Glutamatergic neuron (in vitro differentiated cells): ENCODE data around the gene TBC1D22A. TPM values are rescaled to one million over a fixed set of nuclear protein-coding genes. Genes with fewer than 3 reads are reported as not detected.
A peak's percentile ranks its signal among the peaks of the same experiment; 100 is the strongest.

ENCODE experiments used
- DNase-seq: peaks from one replicate; pipeline ENCODE4 v3.0.0; 2022
- H3K27ac Mint-ChIP-seq: one replicate; pipeline ENCODE4 v1.8.0; 2020; ENCODE audit warnings: mild to moderate bottlenecking, mixed read lengths, inconsistent platforms; ENCODE audit not compliant: unreplicated experiment
- H3K27me3 Mint-ChIP-seq: one replicate; pipeline ENCODE4 v1.8.0; 2020; ENCODE audit warnings: mild to moderate bottlenecking, moderate library complexity, mixed read lengths, inconsistent platforms; ENCODE audit not compliant: unreplicated experiment
- H3K36me3 Mint-ChIP-seq: one replicate; pipeline ENCODE4 v1.8.0; 2020; ENCODE audit warnings: mild to moderate bottlenecking, mixed read lengths, inconsistent platforms; ENCODE audit not compliant: unreplicated experiment
- H3K4me1 Mint-ChIP-seq: one replicate; pipeline ENCODE4 v1.8.0; 2020; ENCODE audit warnings: mild to moderate bottlenecking, low read depth, mixed read lengths, inconsistent platforms; ENCODE audit not compliant: unreplicated experiment
- H3K4me3 Mint-ChIP-seq: one replicate; pipeline ENCODE4 v1.8.0; 2020; ENCODE audit warnings: mild to moderate bottlenecking, mixed read lengths, inconsistent platforms; ENCODE audit not compliant: unreplicated experiment
- H3K9me3 Mint-ChIP-seq: one replicate; pipeline ENCODE4 v1.8.0; 2020; ENCODE audit warnings: mild to moderate bottlenecking, moderate library complexity, mixed read lengths, inconsistent platforms; ENCODE audit not compliant: unreplicated experiment
- total RNA-seq: library from RNA; stranded (reverse); fragmentation: NEBNext Ultra II Directional; extraction: Animal tissue kit (Norgen Biotek cat#: 25700); gene quantifications from one replicate; pipeline ENCODE4 v1.2.1, GENCODE V29; 2021; ENCODE audit not compliant: unreplicated experiment
- TF ChIP-seq, protein P1 (sequence below): fragments of 200-600 bp; sonication (generic); IDR thresholded peaks from one replicate; pipeline ENCODE4 v1.5.0; 2021; ENCODE audit not compliant: partially characterized antibody, unreplicated experiment

TBC1D22A gene
- total RNA-seq, 1 donor from 2014 or later = 23.0 TPM

DNA sequence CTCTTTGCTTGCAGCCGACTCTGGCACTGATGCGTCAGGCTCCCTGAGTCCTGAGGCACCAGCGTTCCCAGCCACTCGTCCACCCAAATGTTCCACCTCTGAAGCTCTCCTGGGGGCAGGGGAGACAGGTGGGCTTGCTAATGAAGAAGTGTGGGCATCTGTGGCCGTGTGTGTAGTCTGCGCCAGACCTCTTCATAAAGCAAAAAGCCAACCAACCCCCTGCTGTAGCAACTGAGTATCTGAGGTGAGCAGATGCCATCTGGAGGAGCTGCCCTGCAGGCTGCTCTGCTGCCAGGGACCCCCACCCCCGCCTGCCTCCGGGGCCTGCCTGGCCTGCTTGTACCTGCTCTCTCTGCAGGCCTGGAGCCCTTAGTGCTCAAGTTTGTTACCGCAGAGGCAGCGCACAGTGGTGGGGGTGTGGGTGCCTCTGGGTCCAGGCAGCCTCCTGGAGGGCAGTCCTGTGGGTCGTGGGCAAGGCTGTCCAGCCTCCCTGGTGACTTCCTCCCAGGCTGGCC, 272.5 kb downstream of the TBC1D22A start:
- TF ChIP-seq, protein P1, sequence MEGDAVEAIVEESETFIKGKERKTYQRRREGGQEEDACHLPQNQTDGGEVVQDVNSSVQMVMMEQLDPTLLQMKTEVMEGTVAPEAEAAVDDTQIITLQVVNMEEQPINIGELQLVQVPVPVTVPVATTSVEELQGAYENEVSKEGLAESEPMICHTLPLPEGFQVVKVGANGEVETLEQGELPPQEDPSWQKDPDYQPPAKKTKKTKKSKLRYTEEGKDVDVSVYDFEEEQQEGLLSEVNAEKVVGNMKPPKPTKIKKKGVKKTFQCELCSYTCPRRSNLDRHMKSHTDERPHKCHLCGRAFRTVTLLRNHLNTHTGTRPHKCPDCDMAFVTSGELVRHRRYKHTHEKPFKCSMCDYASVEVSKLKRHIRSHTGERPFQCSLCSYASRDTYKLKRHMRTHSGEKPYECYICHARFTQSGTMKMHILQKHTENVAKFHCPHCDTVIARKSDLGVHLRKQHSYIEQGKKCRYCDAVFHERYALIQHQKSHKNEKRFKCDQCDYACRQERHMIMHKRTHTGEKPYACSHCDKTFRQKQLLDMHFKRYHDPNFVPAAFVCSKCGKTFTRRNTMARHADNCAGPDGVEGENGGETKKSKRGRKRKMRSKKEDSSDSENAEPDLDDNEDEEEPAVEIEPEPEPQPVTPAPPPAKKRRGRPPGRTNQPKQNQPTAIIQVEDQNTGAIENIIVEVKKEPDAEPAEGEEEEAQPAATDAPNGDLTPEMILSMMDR = no peak
- Mint-ChIP-seq H3K36me3 (no peaks in the 10 kb centered on the region), H3K9me3 (peaks cover 2% of the 10 kb centered on the region), H3K27ac (peak overlapping the region; percentile 70), H3K27me3 (peaks cover 7% of the 10 kb centered on the region), H3K4me3 (no peak overlapping the region), H3K4me1 (peaks cover 19% of the 10 kb centered on the region)
- no peak for DNase-seq

DNA sequence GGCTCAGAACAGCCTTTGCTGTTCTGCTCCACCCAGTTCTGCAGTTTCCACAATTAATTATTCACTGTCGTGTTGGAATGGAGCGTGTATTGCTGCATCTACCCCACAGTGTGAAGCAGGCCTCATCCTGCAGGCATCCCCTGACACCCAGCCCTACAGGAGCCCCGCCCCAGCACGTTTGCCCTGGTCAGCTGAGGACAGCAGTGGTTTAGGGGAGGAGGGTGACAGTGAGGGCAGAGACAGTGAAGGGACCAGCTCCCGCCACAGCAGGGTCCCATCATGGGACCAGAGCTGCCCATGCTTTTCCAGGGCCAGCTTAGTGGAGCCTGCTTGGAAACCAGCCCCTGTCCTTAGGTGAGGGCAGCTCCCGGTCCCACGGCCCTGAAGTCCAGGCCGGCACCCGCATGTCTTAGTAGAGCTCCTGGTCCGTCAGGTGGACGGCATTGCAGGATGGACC, 273.0 kb downstream of the TBC1D22A start:
- TF ChIP-seq, protein P1 = no peak

DNA sequence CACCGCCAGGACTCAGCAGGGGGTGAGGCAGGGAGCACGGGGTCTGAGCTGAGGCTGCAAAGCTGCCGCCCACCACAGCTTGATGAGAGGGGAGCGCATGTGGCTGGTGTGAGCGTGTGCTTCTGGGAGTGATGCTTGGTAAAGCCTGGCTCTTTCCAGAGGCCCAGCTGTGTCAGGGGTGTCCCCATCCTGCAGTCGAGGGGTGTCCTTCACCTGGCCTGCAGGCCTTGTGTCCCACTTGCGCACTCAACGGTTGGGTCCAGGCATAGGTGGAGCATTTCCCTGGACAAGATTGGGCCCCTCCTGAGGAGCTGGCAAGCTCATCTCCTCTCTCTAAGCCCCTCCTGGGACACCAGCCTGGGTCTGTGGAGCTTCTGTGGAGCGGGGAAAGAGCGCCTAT, 273.9 kb downstream of the TBC1D22A start:
- no peak overlapping the region for H3K4me3 Mint-ChIP-seq
- no peak overlapping the region for H3K27ac Mint-ChIP-seq

More for the DNA sequence above, 273.0 kb downstream of the TBC1D22A start:
- no peak for DNase-seq
- Mint-ChIP-seq H3K4me3 (no peak overlapping the region), H3K27ac (no peak overlapping the region), H3K4me1 (peaks cover 19% of the 10 kb centered on the region), H3K9me3 (peaks cover 4% of the 10 kb centered on the region), H3K36me3 (no peaks in the 10 kb centered on the region), H3K27me3 (peaks cover 10% of the 10 kb centered on the region)

DNA sequence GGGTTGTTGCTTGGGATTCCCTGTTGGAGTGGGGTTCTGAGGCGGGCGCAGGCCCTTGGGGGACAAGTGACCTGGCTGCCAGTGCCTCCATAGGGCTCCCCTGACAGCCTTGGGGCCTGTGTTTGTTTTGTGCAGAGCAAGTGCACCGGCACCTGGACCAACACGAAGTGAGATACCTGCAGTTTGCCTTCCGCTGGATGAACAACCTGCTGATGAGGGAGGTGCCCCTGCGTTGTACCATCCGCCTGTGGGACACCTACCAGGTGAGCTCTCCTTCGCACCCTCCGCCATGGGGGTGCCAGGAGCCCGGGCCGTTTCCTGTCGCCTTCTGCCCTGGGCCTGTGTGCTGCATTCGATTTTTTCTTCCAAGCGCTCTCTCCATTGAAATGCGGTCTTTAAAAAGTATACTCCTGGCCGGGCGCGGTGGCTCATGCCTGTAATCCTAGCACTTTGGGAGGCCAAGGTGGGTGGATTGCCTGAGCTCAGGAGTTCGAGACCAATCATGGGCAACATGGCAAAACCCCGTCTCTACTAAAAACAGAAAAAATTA, 274.6 kb downstream of the TBC1D22A start:
- TF ChIP-seq, protein P1 = no peak
- peaks cover 4% of the 10 kb centered on the region for H3K9me3 Mint-ChIP-seq

More for the DNA sequence above, 273.9 kb downstream of the TBC1D22A start:
- Mint-ChIP-seq H3K36me3 (no peaks in the 10 kb centered on the region), H3K27me3 (peaks cover 12% of the 10 kb centered on the region), H3K4me1 (peaks cover 19% of the 10 kb centered on the region), H3K9me3 (peaks cover 4% of the 10 kb centered on the region)
- peak; percentile 6 for DNase-seq
- TF ChIP-seq, protein P1 = no peak

DNA sequence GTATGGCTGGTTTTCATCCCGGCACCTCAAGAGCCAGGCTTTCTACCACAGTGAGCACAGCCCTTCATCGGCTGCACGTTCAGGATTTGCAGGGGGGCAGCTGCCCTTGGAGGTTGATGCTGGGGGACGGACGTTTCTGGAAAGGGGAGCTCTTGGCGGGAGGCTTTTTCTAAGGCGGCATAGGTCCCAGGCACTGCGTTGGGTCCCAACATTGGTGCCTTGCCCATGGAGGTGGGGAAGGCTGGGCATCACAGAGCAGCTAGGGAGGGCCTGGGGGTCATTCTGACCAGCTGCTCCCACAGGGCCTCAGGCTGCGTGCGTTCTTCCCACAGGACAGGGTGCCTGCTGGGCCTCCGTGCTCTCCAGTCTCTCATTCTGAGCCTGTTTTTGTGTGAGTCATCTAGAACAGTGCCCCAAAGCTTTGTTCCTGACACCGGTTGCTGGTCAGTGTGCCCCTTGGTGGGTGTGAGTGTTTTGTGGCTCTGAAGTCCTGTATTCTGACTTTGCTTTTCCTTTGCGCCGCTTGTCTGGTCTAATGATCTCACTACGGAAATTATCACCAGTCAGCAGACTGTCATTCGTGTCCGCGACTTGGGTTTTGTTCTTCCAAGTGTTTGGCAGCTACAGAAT, 275.9 kb downstream of the TBC1D22A start:
- TF ChIP-seq, protein P1 = no peak
- peaks cover 3% of the 10 kb centered on the region for H3K9me3 Mint-ChIP-seq
- H3K27me3 Mint-ChIP-seq = peaks cover 12% of the 10 kb centered on the region
- H3K27ac Mint-ChIP-seq = peak overlapping the region; percentile 59
- no peak overlapping the region for H3K4me3 Mint-ChIP-seq
- H3K36me3 Mint-ChIP-seq = no peaks in the 10 kb centered on the region
- peak; percentile 9 for DNase-seq
- H3K4me1 Mint-ChIP-seq = peaks cover 18% of the 10 kb centered on the region

More for the DNA sequence above, 274.6 kb downstream of the TBC1D22A start:
- peaks cover 19% of the 10 kb centered on the region for H3K4me1 Mint-ChIP-seq
- H3K27me3 Mint-ChIP-seq = peaks cover 12% of the 10 kb centered on the region
- peak; percentile 7 for DNase-seq
- no peak overlapping the region for H3K4me3 Mint-ChIP-seq
- H3K27ac Mint-ChIP-seq = no peak overlapping the region
- H3K36me3 Mint-ChIP-seq = no peaks in the 10 kb centered on the region
